Measurements from ENCODE around the gene MYCBPAP.
A peak's percentile ranks its signal among the peaks of the same experiment; 100 is the strongest.

The MYCBPAP gene

GRCh38 chr17:50464736-50465135 is 43.5 kb upstream of the MYCBPAP start:
- peaks cover 0 to 30% (median 0%) of the 10 kb centered on the region in 11 experiments; a peak in 4 of 22 replicates for H3K36me3 ChIP-seq
- H3K9me3 ChIP-seq (replicated peaks in 1 of 11) = no peaks in the 10 kb centered on the region
- no peak overlapping the region for H3K4me3 ChIP-seq
- peaks cover 16 to 31% (median 25%) of the 10 kb centered on the region in 11 experiments for H3K27me3 ChIP-seq
- H3K4me2 ChIP-seq = no peak overlapping the region
- no peak overlapping the region for H3K27ac ChIP-seq
- TF ChIP-seq Cebpa-rat (IDR thresholded peaks at IDR 0.05) = no peak
- peaks cover 0 to 10% (median 7%) of the 10 kb centered on the region in 10 experiments; a peak in 17 of 20 replicates for H3K4me1 ChIP-seq
- peaks cover 0 to 17% (median 0%) of the 10 kb centered on the region in 11 experiments; a peak in 2 of 22 replicates for H4K20me1 ChIP-seq
- H3K9ac ChIP-seq = no peak overlapping the region

DNA sequence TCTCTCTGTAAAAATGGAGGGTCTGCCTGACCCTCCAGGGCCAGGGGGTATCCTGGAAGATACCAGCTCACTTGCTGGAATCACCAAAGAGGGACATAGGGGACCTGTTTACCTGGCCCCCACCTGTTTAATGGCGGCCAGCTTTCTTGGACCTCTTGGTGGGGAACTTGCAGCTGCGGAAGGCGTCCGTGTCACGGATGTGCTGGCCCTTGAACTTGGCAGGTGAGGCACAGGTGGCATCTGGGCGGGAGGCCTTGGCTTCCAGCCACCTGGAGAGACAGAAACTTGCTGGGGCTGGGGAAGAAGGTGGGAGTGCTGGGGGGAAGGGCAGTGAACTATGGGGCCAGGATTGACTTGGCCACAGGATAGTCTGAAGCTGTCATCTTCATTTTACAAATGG is 43.1 kb upstream of the MYCBPAP start:
- TF ChIP-seq Cebpa-rat (IDR thresholded peaks at IDR 0.05) = no peak
- H3K4me1 ChIP-seq = peaks cover 0 to 13% (median 2%) of the 10 kb centered on the region in 10 experiments; a peak in 8 of 20 replicates
- H3K27ac ChIP-seq = no peak overlapping the region
- H3K4me2 ChIP-seq = no peak overlapping the region
- H4K20me1 ChIP-seq = peaks cover 0 to 22% (median 0%) of the 10 kb centered on the region in 11 experiments; a peak in 1 of 22 replicates
- H3K27me3 ChIP-seq = peaks cover 16 to 36% (median 28%) of the 10 kb centered on the region in 11 experiments
- H3K9me3 ChIP-seq (replicated peaks in 1 of 11) = no peaks in the 10 kb centered on the region
- H3K9ac ChIP-seq = no peak overlapping the region
- H3K4me3 ChIP-seq = no peak overlapping the region
- peaks cover 0 to 30% (median 0%) of the 10 kb centered on the region in 11 experiments; a peak in 4 of 22 replicates for H3K36me3 ChIP-seq

GRCh38 chr17:50465635-50466034 is 42.6 kb upstream of the MYCBPAP start:
- Histone ChIP-seq H3K9ac (no peak overlapping the region), H3K9me3 (replicated peaks in 1 of 11) (no peaks in the 10 kb centered on the region), H3K4me1 (peaks cover 0 to 18% (median 1%) of the 10 kb centered on the region in 10 experiments; a peak in 14 of 20 replicates), H3K27ac (no peak overlapping the region), H3K36me3 (peaks cover 0 to 25% (median 0%) of the 10 kb centered on the region in 11 experiments; a peak in 4 of 22 replicates), H3K4me2 (no peak overlapping the region), H3K27me3 (peaks cover 16 to 36% (median 28%) of the 10 kb centered on the region in 11 experiments), H4K20me1 (peaks cover 0 to 26% (median 0%) of the 10 kb centered on the region in 11 experiments; a peak in 1 of 22 replicates), H3K4me3 (no peak overlapping the region)
- TF ChIP-seq Cebpa-rat (IDR thresholded peaks at IDR 0.05) = no peak

DNA sequence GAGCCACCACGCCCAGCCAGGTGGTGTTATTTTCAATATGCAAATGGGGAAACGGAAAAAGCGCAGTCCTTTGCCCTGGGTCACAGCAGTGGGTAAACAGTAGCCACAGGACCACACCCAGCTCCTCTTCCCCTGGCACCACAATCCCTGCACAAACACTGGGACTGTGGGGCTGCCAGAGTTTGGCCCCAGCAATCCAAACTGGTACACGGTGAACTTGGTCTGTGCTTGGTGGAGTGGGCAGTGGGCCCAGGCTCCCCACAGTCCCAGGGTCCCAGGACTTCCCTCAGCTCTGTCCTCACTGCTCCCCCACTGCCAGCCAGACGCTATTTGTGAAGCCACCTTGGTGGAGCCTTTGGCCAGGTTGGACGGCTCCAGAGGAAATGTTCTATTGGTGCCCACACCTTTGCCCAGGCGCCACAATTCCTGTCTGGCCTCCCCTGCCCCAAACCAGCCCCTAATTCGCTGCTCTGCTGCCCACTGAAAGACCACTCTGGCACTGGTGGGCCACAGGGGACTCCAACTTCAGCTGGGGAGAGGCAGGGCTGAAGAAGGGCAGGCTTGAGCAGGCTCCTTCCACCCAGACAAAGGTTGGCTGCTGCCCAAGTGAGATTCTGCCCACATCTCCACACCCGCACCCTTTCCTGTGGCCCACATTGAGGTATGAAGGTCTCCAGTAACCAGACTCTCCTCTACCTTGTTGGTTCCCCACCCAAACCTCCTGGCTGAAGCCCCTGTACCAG is 41.7 kb upstream of the MYCBPAP start:
- peaks cover 0 to 26% (median 0%) of the 10 kb centered on the region in 11 experiments; a peak in 2 of 22 replicates for H4K20me1 ChIP-seq
- peaks cover 16 to 36% (median 28%) of the 10 kb centered on the region in 11 experiments for H3K27me3 ChIP-seq
- peak overlapping the region in 1 of 11 experiments; percentile 5; a peak in 1 of 22 replicates for H3K27ac ChIP-seq
- H3K4me3 ChIP-seq = no peak overlapping the region
- peaks cover 9 to 27% (median 10%) of the 10 kb centered on the region in 10 experiments; a peak in 19 of 20 replicates for H3K4me1 ChIP-seq
- peaks cover 0 to 19% (median 0%) of the 10 kb centered on the region in 11 experiments; a peak in 4 of 22 replicates for H3K36me3 ChIP-seq
- TF ChIP-seq Cebpa-rat (IDR thresholded peaks at IDR 0.05) = no peak
- no peaks in the 10 kb centered on the region for H3K9me3 ChIP-seq (replicated peaks in 1 of 11)
- no peak overlapping the region for H3K9ac ChIP-seq
- peak overlapping the region in 2 of 11 experiments; percentile 22 to 24; a peak in 2 of 22 replicates for H3K4me2 ChIP-seq

DNA sequence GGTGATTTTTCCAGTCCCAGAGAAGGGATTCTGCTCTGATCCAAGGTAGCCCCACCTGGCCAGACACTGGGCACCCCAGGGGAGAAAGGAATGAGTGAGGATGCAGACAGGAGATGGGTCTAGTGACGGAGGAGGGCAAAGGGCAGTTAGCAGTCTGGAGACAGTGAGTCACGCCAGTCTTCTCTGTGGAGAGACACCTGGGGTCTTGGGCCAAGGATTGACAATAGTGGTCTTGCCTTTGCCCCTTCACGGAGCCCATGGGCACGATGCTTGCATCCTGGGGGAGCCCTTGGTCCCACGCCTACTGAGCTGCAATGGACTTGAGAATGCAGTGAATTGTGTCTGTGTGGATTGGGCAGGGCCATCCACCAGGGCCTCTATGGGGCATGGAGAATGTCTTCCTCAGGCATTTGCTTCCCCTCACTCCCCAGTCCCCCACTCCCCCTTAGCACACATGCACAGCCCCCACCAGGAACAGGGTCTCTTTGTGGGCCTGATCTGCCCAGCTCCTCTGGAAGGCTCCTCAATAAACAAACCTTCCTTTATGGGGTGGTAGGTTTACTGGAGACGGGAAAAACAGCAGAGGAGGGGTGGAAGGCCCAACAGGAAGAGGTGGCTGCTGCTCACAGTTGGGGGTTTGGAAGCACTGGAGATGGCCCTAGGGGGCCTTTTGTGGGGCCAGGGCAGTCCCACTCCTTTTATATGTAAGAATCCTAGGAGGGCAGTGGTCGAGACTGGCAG is 41.0 kb upstream of the MYCBPAP start:
- Histone ChIP-seq H4K20me1 (peaks cover 0 to 26% (median 0%) of the 10 kb centered on the region in 11 experiments; a peak in 2 of 22 replicates), H3K36me3 (peaks cover 0 to 22% (median 0%) of the 10 kb centered on the region in 11 experiments; a peak in 4 of 22 replicates), H3K27ac (no peak overlapping the region), H3K4me2 (no peak overlapping the region), H3K4me3 (no peak overlapping the region), H3K4me1 (peaks cover 10 to 30% (median 15%) of the 10 kb centered on the region in 10 experiments; a peak in 19 of 20 replicates), H3K9ac (no peak overlapping the region), H3K9me3 (replicated peaks in 1 of 11) (no peaks in the 10 kb centered on the region), H3K27me3 (peaks cover 16 to 36% (median 28%) of the 10 kb centered on the region in 11 experiments)
- no peak for TF ChIP-seq Cebpa-rat (IDR thresholded peaks at IDR 0.05)

GRCh38 chr17:50467855-50468303 is 40.4 kb upstream of the MYCBPAP start:
- H3K4me3 ChIP-seq = no peak overlapping the region
- H3K27ac ChIP-seq = no peak overlapping the region
- no peak overlapping the region for H3K9ac ChIP-seq
- H3K36me3 ChIP-seq = peaks cover 0 to 22% (median 0%) of the 10 kb centered on the region in 11 experiments; a peak in 4 of 22 replicates
- H4K20me1 ChIP-seq = peaks cover 0 to 26% (median 0%) of the 10 kb centered on the region in 11 experiments; a peak in 2 of 22 replicates
- peaks cover 10 to 30% (median 15%) of the 10 kb centered on the region in 10 experiments; a peak in 19 of 20 replicates for H3K4me1 ChIP-seq
- TF ChIP-seq Cebpa-rat (IDR thresholded peaks at IDR 0.05) = no peak
- no peak overlapping the region for H3K4me2 ChIP-seq
- no peaks in the 10 kb centered on the region for H3K9me3 ChIP-seq (replicated peaks in 1 of 11)
- H3K27me3 ChIP-seq = peaks cover 16 to 36% (median 28%) of the 10 kb centered on the region in 11 experiments

- Histone ChIP-seq H3K9ac (no peak within 1 kb of the TSS), H3K4me3 (no peak within 1 kb of the TSS), H3K36me3 (peaks cover 0 to 25% (median 0%) of the 10 kb centered on the region in 11 experiments; a peak in 4 of 22 replicates), H3K4me2 (no peak within 1 kb of the TSS), H4K20me1 (peaks cover 0 to 26% (median 0%) of the 10 kb centered on the region in 11 experiments; a peak in 2 of 22 replicates), H3K4me1 (peaks cover 10 to 30% (median 15%) of the 10 kb centered on the region in 10 experiments; a peak in 19 of 20 replicates), H3K27ac (no peak within 1 kb of the TSS), H3K27me3 (peaks cover 16 to 36% (median 28%) of the 10 kb centered on the region in 11 experiments), H3K9me3 (replicated peaks in 1 of 11) (no peaks in the 10 kb centered on the region)
- TF ChIP-seq Cebpa-rat (IDR thresholded peaks at IDR 0.05) = no peak
Measured at GRCh38 chr17:50468304-50469207, 39.7 kb upstream of the MYCBPAP start, which contains the start of gene CHAD. Gene CHAD, minus strand, starts transcription at chr17:50468880. Its CDS starts 67 bp downstream, at chr17:50468813.

GRCh38 chr17:50469208-50469605 is 39.0 kb upstream of the MYCBPAP start:
- H3K4me3 ChIP-seq = no peak overlapping the region
- H3K9ac ChIP-seq = no peak overlapping the region

More at GRCh38 chr17:50469208-50469605, 39.0 kb upstream of the MYCBPAP start:
- H3K4me2 ChIP-seq = no peak overlapping the region
- peaks cover 16 to 36% (median 28%) of the 10 kb centered on the region in 11 experiments for H3K27me3 ChIP-seq
- peaks cover 10 to 30% (median 15%) of the 10 kb centered on the region in 10 experiments; a peak in 19 of 20 replicates for H3K4me1 ChIP-seq
- no peak for TF ChIP-seq Cebpa-rat (IDR thresholded peaks at IDR 0.05)
- H3K36me3 ChIP-seq = peaks cover 0 to 32% (median 0%) of the 10 kb centered on the region in 11 experiments; a peak in 5 of 22 replicates
- H3K9me3 ChIP-seq (replicated peaks in 1 of 11) = no peaks in the 10 kb centered on the region
- no peak overlapping the region for H3K27ac ChIP-seq
- H4K20me1 ChIP-seq = peaks cover 0 to 26% (median 0%) of the 10 kb centered on the region in 11 experiments; a peak in 2 of 22 replicates
